Measurements from ENCODE around the gene NCAPD2.
"Not testable (repeated sequence)": the region's sequence is repeated elsewhere in the genome, so short reads cannot be mapped to it uniquely, and the experiment has no call there.

Gene NCAPD2

DNA sequence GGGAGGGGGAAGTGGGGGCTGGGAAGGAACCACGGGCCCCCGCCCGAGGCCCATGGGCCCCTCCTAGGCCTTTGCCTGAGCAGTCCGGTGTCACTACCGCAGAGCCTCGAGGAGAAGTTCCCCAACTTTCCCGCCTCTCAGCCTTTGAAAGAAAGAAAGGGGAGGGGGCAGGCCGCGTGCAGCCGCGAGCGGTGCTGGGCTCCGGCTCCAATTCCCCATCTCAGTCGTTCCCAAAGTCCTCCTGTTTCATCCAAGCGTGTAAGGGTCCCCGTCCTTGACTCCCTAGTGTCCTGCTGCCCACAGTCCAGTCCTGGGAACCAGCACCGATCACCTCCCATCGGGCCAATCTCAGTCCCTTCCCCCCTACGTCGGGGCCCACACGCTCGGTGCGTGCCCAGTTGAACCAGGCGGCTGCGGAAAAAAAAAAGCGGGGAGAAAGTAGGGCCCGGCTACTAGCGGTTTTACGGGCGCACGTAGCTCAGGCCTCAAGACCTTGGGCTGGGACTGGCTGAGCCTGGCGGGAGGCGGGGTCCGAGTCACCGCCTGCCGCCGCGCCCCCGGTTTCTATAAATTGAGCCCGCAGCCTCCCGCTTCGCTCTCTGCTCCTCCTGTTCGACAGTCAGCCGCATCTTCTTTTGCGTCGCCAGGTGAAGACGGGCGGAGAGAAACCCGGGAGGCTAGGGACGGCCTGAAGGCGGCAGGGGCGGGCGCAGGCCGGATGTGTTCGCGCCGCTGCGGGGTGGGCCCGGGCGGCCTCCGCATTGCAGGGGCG, 40.2 kb downstream of the NCAPD2 start, which contains the start of gene GAPDH:
Gene GAPDH (plus strand): TSS at position 595 of the 772 bp plus-strand sequence. CDS start 316 bp downstream, outside the sequence.
- FAIRE-seq (no peak), DNase-seq (ENCODE audit: low spot score) (peak; percentile 97)

DNA sequence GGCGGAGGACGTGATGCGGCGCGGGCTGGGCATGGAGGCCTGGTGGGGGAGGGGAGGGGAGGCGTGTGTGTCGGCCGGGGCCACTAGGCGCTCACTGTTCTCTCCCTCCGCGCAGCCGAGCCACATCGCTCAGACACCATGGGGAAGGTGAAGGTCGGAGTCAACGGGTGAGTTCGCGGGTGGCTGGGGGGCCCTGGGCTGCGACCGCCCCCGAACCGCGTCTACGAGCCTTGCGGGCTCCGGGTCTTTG, 40.7 kb downstream of the NCAPD2 start:
- DNase-seq (ENCODE audit: low spot score) (no peak), FAIRE-seq (no peak)

DNA sequence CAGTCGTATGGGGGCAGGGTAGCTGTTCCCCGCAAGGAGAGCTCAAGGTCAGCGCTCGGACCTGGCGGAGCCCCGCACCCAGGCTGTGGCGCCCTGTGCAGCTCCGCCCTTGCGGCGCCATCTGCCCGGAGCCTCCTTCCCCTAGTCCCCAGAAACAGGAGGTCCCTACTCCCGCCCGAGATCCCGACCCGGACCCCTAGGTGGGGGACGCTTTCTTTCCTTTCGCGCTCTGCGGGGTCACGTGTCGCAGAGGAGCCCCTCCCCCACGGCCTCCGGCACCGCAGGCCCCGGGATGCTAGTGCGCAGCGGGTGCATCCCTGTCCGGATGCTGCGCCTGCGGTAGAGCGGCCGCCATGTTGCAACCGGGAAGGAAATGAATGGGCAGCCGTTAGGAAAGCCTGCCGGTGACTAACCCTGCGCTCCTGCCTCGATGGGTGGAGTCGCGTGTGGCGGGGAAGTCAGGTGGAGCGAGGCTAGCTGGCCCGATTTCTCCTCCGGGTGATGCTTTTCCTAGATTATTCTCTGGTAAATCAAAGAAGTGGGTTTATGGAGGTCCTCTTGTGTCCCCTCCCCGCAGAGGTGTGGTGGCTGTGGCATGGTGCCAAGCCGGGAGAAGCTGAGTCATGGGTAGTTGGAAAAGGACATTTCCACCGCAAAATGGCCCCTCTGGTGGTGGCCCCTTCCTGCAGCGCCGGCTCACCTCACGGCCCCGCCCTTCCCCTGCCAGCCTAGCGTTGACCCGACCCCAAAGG, 41.2 kb downstream of the NCAPD2 start:
- FAIRE-seq = peak; percentile 5
- DNase-seq (ENCODE audit: low spot score) = peak; percentile 70

DNA sequence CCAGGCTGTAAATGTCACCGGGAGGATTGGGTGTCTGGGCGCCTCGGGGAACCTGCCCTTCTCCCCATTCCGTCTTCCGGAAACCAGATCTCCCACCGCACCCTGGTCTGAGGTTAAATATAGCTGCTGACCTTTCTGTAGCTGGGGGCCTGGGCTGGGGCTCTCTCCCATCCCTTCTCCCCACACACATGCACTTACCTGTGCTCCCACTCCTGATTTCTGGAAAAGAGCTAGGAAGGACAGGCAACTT, 41.7 kb downstream of the NCAPD2 start:
- DNase-seq (ENCODE audit: low spot score) (no peak), FAIRE-seq (no peak)

DNA sequence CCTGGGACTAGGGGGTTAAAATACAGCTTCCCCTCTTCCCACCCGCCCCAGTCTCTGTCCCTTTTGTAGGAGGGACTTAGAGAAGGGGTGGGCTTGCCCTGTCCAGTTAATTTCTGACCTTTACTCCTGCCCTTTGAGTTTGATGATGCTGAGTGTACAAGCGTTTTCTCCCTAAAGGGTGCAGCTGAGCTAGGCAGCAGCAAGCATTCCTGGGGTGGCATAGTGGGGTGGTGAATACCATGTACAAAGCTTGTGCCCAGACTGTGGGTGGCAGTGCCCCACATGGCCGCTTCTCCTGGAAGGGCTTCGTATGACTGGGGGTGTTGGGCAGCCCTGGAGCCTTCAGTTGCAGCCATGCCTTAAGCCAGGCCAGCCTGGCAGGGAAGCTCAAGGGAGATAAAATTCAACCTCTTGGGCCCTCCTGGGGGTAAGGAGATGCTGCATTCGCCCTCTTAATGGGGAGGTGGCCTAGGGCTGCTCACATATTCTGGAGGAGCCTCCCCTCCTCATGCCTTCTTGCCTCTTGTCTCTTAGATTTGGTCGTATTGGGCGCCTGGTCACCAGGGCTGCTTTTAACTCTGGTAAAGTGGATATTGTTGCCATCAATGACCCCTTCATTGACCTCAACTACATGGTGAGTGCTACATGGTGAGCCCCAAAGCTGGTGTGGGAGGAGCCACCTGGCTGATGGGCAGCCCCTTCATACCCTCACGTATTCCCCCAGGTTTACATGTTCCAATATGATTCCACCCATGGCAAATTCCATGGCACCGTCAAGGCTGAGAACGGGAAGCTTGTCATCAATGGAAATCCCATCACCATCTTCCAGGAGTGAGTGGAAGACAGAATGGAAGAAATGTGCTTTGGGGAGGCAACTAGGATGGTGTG, 42.3 kb downstream of the NCAPD2 start:
- FAIRE-seq (no peak), DNase-seq (ENCODE audit: low spot score) (no peak)

DNA sequence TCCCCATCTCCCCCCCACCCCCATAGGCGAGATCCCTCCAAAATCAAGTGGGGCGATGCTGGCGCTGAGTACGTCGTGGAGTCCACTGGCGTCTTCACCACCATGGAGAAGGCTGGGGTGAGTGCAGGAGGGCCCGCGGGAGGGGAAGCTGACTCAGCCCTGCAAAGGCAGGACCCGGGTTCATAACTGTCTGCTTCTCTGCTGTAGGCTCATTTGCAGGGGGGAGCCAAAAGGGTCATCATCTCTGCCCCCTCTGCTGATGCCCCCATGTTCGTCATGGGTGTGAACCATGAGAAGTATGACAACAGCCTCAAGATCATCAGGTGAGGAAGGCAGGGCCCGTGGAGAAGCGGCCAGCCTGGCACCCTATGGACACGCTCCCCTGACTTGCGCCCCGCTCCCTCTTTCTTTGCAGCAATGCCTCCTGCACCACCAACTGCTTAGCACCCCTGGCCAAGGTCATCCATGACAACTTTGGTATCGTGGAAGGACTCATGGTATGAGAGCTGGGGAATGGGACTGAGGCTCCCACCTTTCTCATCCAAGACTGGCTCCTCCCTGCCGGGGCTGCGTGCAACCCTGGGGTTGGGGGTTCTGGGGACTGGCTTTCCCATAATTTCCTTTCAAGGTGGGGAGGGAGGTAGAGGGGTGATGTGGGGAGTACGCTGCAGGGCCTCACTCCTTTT, 43.1 kb downstream of the NCAPD2 start:
- no peak for FAIRE-seq
- no peak for DNase-seq (ENCODE audit: low spot score)

DNA sequence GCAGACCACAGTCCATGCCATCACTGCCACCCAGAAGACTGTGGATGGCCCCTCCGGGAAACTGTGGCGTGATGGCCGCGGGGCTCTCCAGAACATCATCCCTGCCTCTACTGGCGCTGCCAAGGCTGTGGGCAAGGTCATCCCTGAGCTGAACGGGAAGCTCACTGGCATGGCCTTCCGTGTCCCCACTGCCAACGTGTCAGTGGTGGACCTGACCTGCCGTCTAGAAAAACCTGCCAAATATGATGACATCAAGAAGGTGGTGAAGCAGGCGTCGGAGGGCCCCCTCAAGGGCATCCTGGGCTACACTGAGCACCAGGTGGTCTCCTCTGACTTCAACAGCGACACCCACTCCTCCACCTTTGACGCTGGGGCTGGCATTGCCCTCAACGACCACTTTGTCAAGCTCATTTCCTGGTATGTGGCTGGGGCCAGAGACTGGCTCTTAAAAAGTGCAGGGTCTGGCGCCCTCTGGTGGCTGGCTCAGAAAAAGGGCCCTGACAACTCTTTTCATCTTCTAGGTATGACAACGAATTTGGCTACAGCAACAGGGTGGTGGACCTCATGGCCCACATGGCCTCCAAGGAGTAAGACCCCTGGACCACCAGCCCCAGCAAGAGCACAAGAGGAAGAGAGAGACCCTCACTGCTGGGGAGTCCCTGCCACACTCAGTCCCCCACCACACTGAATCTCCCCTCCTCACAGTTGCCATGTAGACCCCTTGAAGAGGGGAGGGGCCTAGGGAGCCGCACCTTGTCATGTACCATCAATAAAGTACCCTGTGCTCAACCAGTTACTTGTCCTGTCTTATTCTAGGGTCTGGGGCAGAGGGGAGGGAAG, 43.9 kb downstream of the NCAPD2 start:
- DNase-seq (ENCODE audit: low spot score) = peak; percentile 64
- not testable (repeated sequence) for FAIRE-seq

DNA sequence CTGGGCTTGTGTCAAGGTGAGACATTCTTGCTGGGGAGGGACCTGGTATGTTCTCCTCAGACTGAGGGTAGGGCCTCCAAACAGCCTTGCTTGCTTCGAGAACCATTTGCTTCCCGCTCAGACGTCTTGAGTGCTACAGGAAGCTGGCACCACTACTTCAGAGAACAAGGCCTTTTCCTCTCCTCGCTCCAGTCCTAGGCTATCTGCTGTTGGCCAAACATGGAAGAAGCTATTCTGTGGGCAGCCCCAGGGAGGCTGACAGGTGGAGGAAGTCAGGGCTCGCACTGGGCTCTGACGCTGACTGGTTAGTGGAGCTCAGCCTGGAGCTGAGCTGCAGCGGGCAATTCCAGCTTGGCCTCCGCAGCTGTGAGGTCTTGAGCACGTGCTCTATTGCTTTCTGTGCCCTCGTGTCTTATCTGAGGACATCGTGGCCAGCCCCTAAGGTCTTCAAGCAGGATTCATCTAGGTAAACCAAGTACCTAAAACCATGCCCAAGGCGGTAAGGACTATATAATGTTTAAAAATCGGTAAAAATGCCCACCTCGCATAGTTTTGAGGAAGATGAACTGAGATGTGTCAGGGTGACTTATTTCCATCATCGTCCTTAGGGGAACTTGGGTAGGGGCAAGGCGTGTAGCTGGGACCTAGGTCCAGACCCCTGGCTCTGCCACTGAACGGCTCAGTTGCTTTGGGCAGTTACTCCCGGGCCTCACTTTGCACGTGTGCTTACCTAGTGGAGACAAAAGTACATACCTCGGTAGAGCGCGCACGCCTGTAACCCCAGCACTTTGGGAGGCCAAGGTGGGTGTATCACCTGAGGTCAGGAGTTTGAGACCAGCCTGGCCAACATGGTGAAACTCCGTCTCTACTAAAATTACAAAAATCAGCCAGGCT, 44.8 kb downstream of the NCAPD2 start:
- no peak for DNase-seq (ENCODE audit: low spot score)
- peak; percentile 52 for FAIRE-seq

DNA sequence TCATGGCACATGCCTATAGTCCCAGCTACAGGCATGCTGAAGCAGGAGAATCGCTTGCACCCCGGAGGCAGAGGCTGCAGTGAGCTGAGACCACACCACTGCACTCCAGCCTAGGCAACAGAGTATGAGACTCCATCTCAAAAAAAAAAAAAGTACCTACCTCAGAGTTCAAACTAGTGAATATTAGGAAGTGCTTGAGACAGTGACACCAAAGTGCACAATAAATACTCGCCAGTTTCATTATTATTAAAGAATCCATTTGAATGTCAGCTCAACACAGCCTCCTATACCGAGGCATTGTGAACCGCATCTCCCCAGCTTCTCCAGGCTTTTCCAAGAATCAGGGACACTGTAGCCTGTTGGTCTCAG, 45.4 kb downstream of the NCAPD2 start:
- DNase-seq (ENCODE audit: low spot score) = no peak
- no peak for FAIRE-seq

DNA sequence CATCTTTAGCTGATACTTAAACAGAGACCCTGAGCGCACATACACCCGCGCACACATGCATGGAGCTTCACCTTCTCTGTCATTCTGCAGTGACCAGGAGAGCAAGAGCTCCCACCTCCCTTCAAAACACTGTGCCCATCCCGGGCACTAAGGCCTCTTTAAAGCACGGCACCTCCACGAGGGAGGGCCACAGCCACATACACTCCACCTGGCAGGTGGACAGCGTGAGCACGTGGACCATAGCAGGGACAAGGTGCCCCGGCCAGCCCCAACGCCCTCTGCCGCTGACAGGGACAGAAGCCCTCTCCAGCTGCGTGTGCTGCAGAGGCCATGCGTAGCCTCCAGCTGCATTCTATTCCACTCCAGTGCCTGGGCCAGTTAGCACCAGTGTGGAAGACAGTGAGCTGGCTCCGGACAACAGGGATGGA, 45.8 kb downstream of the NCAPD2 start:
- DNase-seq (ENCODE audit: low spot score) = no peak
- FAIRE-seq = no peak

DNA sequence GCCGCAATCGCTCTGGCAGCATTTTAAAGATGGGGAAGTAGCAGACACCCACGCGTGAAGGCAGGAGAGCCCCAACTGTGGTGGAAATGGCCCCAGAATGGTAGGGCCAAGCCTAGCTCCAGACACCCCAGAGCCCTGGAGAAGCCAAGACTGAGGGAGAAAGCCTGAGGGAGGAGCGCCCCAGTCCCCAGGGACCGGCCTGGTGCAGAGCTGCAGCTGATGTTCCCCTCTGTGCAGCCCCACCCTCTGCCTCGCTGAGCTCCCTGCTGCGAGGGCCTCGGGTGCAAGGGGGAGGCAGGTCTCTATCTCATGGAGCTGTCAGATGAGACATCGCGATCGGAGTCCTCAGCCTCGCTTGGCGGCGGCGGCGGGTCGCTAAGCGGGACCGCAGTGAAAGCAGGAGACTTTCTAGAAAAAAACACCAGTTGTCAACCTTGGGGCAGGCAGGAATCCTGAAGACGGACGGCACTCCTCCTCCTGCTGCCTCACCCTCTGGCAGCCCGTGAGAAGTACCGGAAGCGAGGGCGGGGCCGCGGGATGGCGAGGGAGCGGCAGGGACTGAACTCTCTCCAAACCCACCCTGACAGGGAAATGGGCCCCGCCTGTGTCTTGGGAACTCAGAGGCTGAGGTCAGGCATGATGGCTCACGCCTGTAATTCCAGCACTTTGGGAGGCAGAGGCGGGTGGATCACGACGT, 46.4 kb downstream of the NCAPD2 start:
- DNase-seq (ENCODE audit: low spot score) = peak; percentile 96
- peak; percentile 53 for FAIRE-seq

DNA sequence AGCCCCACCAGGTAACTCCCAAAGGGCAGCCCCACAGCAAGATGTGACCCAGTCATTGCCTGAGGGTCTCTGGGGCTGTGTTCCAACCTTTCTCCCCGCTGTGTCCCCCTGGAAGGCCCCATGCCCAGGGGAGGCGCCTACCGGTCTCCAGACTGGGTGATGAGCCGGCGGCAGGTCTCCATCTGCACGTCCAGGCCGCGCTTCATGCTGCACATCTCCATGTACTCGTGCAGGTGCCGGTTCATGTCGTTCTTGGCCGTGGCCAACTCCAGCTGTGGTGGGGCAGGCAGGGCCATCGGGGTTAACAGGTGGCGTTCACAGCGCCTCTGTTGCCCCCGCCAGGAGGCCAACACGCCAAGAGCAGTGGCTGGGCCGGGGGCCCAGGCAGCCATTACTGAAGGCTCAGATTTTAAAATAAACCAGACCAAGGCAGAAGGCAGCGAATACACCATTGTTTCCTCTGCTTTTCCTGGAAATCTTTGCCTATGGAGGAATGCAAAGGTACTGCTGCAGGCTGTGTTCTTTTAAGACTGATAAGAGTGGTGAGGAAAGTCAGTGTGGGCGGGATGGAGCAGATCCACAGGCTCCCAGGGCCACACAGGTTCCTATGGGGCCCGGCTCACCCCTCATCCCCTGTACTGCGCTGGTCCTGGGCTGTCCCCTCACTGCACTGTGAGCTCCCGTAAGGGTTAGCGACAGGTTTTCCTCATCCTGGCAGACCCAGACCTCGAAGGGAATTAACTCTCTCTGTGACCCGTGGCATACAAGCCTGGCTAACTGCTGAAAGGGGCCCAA, 47.7 kb downstream of the NCAPD2 start:
- DNase-seq (ENCODE audit: low spot score) (no peak), FAIRE-seq (no peak)

DNA sequence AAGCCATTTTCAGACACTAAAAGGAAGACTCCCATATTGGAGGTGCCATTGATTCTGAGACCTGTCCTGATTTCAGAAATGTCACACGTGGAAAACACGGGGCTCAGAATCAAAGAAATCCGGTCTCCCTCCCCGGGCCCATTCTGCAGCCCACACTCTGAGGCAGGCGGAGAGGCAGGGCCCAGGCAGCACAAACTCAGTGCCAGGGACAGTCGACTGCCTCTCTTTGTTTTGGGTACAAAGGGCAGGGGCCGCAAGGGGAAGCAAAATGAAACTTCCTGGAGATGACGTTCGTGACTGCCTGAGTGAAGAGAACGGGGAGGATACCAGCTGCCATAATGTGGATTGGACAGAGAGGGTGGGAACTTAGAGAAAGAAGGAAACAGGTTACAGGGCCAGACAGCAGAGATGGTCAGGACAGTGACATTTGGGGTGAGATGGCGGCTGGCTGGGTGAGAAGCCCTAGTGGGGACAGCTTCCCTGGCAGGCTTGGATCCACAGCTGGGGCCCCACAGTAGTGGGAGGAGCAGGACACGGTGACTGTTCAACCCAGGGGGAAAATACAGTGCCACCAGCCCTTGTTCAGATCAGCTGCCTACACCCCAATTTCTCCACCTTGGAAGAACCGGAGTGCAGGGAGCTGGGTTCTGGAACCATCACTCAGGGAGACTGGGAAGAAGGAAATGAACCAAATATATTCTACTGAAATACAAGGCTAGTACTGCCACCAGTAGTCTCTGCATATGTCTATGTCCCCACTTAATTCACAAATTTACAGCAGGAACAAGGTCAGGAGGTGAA, 48.5 kb downstream of the NCAPD2 start:
- FAIRE-seq = no peak
- DNase-seq (ENCODE audit: low spot score) = no peak

DNA sequence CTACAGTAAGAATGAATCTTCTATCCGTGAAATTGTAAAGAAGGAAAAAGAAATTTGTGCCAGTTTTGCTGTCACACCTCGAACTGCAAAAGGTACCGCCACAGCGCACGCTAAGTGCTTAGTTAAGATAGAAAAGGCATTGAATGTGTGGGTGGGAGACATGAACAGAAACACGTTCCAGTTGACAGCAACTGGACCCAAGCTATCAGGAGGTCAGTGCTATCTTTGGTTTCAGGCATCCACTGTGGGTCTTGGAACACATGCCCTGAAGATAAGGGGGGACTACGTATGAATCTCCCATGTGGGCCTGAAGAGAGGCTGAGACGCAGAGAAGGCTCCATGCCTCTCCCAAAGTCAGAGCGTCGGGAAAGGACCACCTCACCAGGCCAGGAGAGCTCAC, 52.1 kb downstream of the NCAPD2 start:
- DNase-seq (ENCODE audit: low spot score) (no peak), FAIRE-seq (no peak)

DNA sequence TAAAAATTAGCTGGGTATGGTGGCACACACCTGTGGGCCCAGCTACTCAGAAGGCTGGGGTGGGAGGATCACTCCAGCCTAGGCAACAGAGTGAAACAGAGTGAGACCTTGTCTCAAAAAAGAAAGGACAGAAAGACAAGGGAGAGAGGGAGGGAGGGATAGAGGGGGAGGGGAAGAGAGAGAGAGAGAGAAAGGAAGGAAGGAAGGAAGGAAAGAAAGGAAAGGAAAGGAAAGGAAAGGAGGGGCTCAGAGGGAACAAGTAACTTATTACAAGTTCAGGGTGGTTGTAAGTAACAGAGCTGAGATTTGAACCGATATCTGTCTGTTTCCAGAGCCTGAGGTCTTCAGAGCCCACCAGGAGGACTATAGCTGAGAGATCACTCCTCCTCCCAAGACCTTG, 53.7 kb downstream of the NCAPD2 start:
- DNase-seq (ENCODE audit: low spot score) = no peak
- no peak for FAIRE-seq

DNA sequence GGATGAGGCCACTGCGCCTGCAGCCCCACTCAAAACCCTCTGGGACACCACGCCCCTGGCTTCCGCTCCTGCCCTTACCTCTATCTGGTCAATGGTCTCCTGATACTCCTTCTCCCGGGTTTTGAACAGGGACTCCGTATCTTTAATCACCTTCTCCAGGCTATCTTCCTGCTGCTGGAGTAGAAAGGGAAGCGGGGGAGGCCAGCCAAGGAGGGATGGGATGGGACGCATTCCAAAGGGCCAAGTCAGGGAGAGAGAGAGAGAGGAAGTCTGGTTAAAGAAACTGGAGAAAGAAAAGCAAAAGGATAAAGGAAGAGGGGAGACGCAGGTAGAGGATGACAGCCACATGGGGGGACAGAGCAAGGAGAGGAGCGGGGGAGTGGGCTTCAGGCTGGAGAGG, 54.1 kb downstream of the NCAPD2 start:
- DNase-seq (ENCODE audit: low spot score) (peak; percentile 75), FAIRE-seq (peak; percentile 27)

DNA sequence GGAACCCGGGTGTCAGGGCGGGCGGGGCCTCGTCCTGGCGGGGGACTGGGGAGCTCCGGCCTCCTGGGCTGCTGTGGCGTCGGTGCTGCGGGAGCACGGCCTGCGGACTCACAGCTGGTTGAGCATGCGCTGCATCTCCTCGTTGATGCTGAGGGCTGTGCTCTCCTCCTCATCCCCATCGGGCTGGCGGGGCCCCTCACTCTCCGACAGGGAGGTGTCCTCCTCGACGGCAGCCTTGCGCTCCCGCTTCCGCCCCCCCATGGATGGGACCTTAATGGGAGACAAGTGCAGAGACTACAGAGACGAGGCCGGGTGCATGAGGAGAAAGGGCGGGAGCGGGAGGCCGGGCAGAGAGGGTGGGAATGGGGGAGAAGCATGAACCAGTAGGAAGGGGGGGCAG, 54.7 kb downstream of the NCAPD2 start:
- peak; percentile 68 for FAIRE-seq
- no peak for DNase-seq (ENCODE audit: low spot score)
